ENCODE results near the gene ZSCAN20. TPM values are rescaled to one million over a fixed set of nuclear protein-coding genes. Genes with fewer than 3 reads are reported as not detected.
"Not testable (repeated sequence)": the region's sequence is repeated elsewhere in the genome, so short reads cannot be mapped to it uniquely, and the experiment has no call there.

Gene ZSCAN20
- total and polyA plus RNA-seq, 8 donors = 4.3 to 5.3 (median 4.8) TPM

- intact Hi-C loops (cut with DNase I) = no loop called here
- Histone ChIP-seq H3K27me3 (no peaks in the 10 kb centered on the region), H3K4me1 (no peaks in the 10 kb centered on the region), H3K27ac (no peak overlapping the region), H3K9me3 (no peaks in the 10 kb centered on the region), H3K36me3 (no peaks in the 10 kb centered on the region), H3K4me3 (no peak overlapping the region)
- no peak for DNase-seq
- TF ChIP-seq, protein P1, sequence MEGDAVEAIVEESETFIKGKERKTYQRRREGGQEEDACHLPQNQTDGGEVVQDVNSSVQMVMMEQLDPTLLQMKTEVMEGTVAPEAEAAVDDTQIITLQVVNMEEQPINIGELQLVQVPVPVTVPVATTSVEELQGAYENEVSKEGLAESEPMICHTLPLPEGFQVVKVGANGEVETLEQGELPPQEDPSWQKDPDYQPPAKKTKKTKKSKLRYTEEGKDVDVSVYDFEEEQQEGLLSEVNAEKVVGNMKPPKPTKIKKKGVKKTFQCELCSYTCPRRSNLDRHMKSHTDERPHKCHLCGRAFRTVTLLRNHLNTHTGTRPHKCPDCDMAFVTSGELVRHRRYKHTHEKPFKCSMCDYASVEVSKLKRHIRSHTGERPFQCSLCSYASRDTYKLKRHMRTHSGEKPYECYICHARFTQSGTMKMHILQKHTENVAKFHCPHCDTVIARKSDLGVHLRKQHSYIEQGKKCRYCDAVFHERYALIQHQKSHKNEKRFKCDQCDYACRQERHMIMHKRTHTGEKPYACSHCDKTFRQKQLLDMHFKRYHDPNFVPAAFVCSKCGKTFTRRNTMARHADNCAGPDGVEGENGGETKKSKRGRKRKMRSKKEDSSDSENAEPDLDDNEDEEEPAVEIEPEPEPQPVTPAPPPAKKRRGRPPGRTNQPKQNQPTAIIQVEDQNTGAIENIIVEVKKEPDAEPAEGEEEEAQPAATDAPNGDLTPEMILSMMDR (IDR thresholded peaks at IDR 0.05) = no peak
- no peak for ATAC-seq
Measured at GRCh38 chr1:33507661-33508060, 35.2 kb downstream of the ZSCAN20 start.

DNA sequence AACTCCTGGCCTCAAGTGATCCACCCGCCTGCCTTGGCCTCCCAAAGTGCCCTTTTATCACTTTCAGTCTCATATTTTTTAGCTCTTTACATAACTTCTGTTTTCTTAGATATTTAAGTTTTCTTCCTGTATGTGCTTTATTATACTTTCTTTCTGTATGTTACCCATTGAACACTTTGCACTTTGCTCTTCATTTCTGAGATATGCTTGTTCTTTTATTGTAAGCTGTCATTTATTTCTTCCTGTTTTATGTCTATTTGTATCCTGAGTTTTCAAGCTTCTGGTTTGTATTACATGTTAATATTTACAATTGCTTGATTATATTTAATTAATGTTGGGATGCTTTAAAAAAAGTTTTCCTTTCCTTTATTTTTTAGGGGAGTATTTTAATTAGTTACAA, 35.7 kb downstream of the ZSCAN20 start:
- no peak overlapping the region for H3K27ac ChIP-seq
- H3K4me3 ChIP-seq = no peak overlapping the region
- H3K36me3 ChIP-seq = no peaks in the 10 kb centered on the region
- TF ChIP-seq, protein P1 (IDR thresholded peaks at IDR 0.05) = no peak
- H3K4me1 ChIP-seq = no peaks in the 10 kb centered on the region
- intact Hi-C loops (cut with DNase I) = no loop called here
- no peaks in the 10 kb centered on the region for H3K27me3 ChIP-seq
- no peak for DNase-seq
- H3K9me3 ChIP-seq = no peaks in the 10 kb centered on the region
- no peak for ATAC-seq

DNA sequence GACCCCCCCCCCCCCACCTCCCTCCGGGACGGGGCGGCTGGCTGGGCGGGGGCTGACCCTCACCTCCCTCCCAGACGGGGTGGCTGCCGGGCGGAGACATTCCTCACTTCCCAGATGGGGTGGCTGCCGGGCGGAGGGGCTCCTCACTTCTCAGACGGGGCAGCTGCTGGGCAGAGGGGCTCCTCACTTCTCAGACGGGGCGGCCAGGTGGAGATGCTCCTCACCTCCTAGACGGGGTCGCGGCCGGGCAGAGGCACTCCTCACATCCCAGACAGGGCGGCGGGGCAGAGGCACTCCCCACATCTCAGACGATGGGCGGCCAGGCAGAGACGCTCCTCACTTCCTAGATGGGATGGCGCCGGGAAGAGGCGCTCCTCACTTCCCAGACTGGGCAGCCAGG, 36.8 kb downstream of the ZSCAN20 start:
- H3K36me3 ChIP-seq; H3K9me3 ChIP-seq; intact Hi-C loops (cut with DNase I); ATAC-seq; H3K4me3 ChIP-seq; H3K27me3 ChIP-seq; DNase-seq; H3K27ac ChIP-seq; H3K4me1 ChIP-seq: not testable (repeated sequence)

- DNase-seq = no peak
Measured at GRCh38 chr1:33512226-33513011, 40.0 kb downstream of the ZSCAN20 start.

GRCh38 chr1:33515112-33515511, 42.7 kb downstream of the ZSCAN20 start:
- no peaks in the 10 kb centered on the region for H3K4me1 ChIP-seq
- TF ChIP-seq, protein P1 (IDR thresholded peaks at IDR 0.05) = no peak
- no peaks in the 10 kb centered on the region for H3K27me3 ChIP-seq
- H3K36me3 ChIP-seq = no peaks in the 10 kb centered on the region
- H3K9me3 ChIP-seq = no peaks in the 10 kb centered on the region
- no peak overlapping the region for H3K27ac ChIP-seq
- DNase-seq (no peak), ATAC-seq (no peak)
- intact Hi-C loops (cut with DNase I) = no loop called here
- H3K4me3 ChIP-seq = no peak overlapping the region

More at GRCh38 chr1:33512226-33513011, 40.0 kb downstream of the ZSCAN20 start:
- no peak for ATAC-seq
- Histone ChIP-seq H3K4me1 (no peaks in the 10 kb centered on the region), H3K27me3 (no peaks in the 10 kb centered on the region), H3K36me3 (no peaks in the 10 kb centered on the region), H3K9me3 (no peaks in the 10 kb centered on the region), H3K27ac (no peak overlapping the region), H3K4me3 (no peak overlapping the region)
- intact Hi-C loops (cut with DNase I) = no loop called here
- TF ChIP-seq, protein P1 (IDR thresholded peaks at IDR 0.05) = no peak

DNA sequence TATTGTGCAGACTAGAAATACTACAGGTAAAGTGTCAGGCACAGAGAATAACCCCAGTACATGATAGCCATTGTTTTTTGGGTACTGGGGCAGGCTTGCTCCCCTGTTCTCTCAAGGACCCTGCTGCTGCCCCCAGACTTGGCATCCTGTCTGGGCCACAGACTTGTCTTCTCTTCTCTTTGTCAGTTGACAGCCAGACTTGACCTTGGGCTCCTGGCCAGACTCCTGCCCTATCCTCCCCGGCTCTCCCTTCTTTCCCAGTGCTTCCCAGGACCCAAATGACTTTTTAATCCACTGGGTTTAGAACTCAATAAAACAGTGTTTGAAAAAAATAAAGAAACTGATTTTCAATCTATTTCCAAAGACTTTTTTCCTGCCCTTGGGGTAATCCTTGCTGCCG, 43.2 kb downstream of the ZSCAN20 start:
- Histone ChIP-seq H3K36me3 (no peaks in the 10 kb centered on the region), H3K4me1 (no peaks in the 10 kb centered on the region), H3K27me3 (no peaks in the 10 kb centered on the region), H3K9me3 (no peaks in the 10 kb centered on the region), H3K27ac (no peak overlapping the region), H3K4me3 (no peak overlapping the region)
- TF ChIP-seq, protein P1 (IDR thresholded peaks at IDR 0.05) = no peak
- DNase-seq (no peak), ATAC-seq (no peak)
- intact Hi-C loops (cut with DNase I) = no loop called here

Measured in left lung (tissue), 10 donors.